IMR-90 (cell line): ENCODE data around the gene TENT5A. TPM values are rescaled to one million over a fixed set of nuclear protein-coding genes. Genes with fewer than 3 reads are reported as not detected.

Experiments
- ATAC-seq: fragments of 200-7000 bp; cut with Tn5 transposase; 2 replicates; pipeline ENCODE4 v1.9.1; 2020; ENCODE audit warnings: low read depth, mild to moderate bottlenecking, moderate library complexity
- BruUV-seq: library from RNA; stranded (reverse); fragments of 400-500 nt; replicated peaks from 2 replicates; lab custom pipeline; 2021; lab: Mats Ljungman, UMichigan
- CTCF ChIA-PET: fragments of 300-600 bp; formaldehyde crosslinking; extraction: SDS; loops from one replicate; lab custom pipeline; 2021; ENCODE audit warnings: antibody characterized with exemption; lab: Yijun Ruan, JAX
- POLR2A ChIA-PET: fragments of 300-600 bp; sonication (Branson Sonifier 250); formaldehyde crosslinking; loops from one replicate; lab custom pipeline; 2022; ENCODE audit warnings: antibody characterized with exemption; ENCODE audit not compliant: unreplicated experiment; lab: Charles Lee
- DNase-seq: peaks from one replicate; pipeline ENCODE4 v3.0.0; 2013
- H2AFZ ChIP-seq: replicated peaks from 2 replicates; pipeline ENCODE3; 2013; ENCODE audit warnings: low read length, mild to moderate bottlenecking; ENCODE audit not compliant: poor library complexity
- H2AK5ac ChIP-seq: 2 replicates; pipeline ENCODE4 v1.6.1; 2013; ENCODE audit warnings: low read depth, low read length, inconsistent platforms
- H2AK9ac ChIP-seq: replicated peaks from 2 replicates; pipeline ENCODE3; 2013; ENCODE audit warnings: mild to moderate bottlenecking, low read depth, low read length, moderate library complexity; ENCODE audit not compliant: poor library complexity
- H2BK120ac ChIP-seq: 2 replicates; pipeline ENCODE4 v1.6.1; 2013; ENCODE audit warnings: low read depth, low read length, inconsistent platforms
- H2BK15ac ChIP-seq: 3 replicates; pipeline ENCODE4 v1.6.1; 2013; ENCODE audit warnings: low read depth, low read length, inconsistent platforms
- H2BK20ac ChIP-seq: 2 replicates; pipeline ENCODE4 v1.6.1; 2013; ENCODE audit warnings: low read depth, mild to moderate bottlenecking, inconsistent platforms, low read length, moderate library complexity
- H2BK5ac ChIP-seq: 2 replicates; pipeline ENCODE4 v1.6.1; 2013; ENCODE audit warnings: mild to moderate bottlenecking, low read depth, low read length, inconsistent platforms; ENCODE audit not compliant: poor library complexity, severe bottlenecking
- H3K14ac ChIP-seq: replicated peaks from 2 replicates; pipeline ENCODE4 v1.6.1; 2013; ENCODE audit warnings: low read depth, low read length, inconsistent platforms
- H3K18ac ChIP-seq: 2 replicates; pipeline ENCODE4 v1.6.1; 2013; ENCODE audit warnings: low read depth, low read length, control low read depth
- H3K23ac ChIP-seq: 2 replicates; pipeline ENCODE4 v1.6.1; 2013; ENCODE audit warnings: low read depth, low read length, inconsistent platforms
- H3K27ac ChIP-seq: 2 replicates; pipeline ENCODE4 v1.5.1; 2013; ENCODE audit warnings: mild to moderate bottlenecking, control low read depth, low read length; ENCODE audit not compliant: insufficient read depth
- H3K27me3 ChIP-seq: 2 replicates; pipeline ENCODE4 v1.6.1; 2013; ENCODE audit warnings: low read length; ENCODE audit not compliant: control insufficient read depth, insufficient read depth
- H3K36me3 ChIP-seq: 2 replicates; pipeline ENCODE4 v1.6.1; 2013; ENCODE audit warnings: low read length, mixed read lengths; ENCODE audit not compliant: control insufficient read depth, insufficient read depth
- H3K4ac ChIP-seq: 2 replicates; pipeline ENCODE4 v1.6.1; 2013; ENCODE audit warnings: low read depth, low read length, inconsistent platforms
- H3K4me1 ChIP-seq: 2 replicates; pipeline ENCODE4 v1.6.1; 2013; ENCODE audit warnings: low read length, mixed read lengths; ENCODE audit not compliant: control insufficient read depth, insufficient read depth
- H3K4me2 ChIP-seq: 2 replicates; pipeline ENCODE4 v1.6.1; 2013; ENCODE audit warnings: low read depth, mild to moderate bottlenecking, control low read depth, low read length, moderate library complexity
- H3K4me3 ChIP-seq: 2 replicates; pipeline ENCODE4 v1.5.1; 2013; ENCODE audit warnings: low read depth, mild to moderate bottlenecking, control low read depth, low read length, moderate library complexity; ENCODE audit not compliant: insufficient read depth
- H3K56ac ChIP-seq: 2 replicates; pipeline ENCODE4 v1.6.1; 2013; ENCODE audit warnings: low read length, inconsistent platforms; ENCODE audit not compliant: insufficient read depth; ENCODE audit errors: extremely low read depth
- H3K79me1 ChIP-seq, 2 experiments: 2 replicates each; pipeline ENCODE4 v1.6.1; 2013; ENCODE audit warnings: low read length in 2 of 2, inconsistent platforms in 1 of 2, low read depth in 1 of 2
- H3K9ac ChIP-seq: 2 replicates; pipeline ENCODE4 v1.6.1; 2013; ENCODE audit warnings: low read depth, low read length, control low read depth
- H3K9me1 ChIP-seq: 2 replicates; pipeline ENCODE4 v1.6.1; 2013; ENCODE audit warnings: low read length, inconsistent platforms; ENCODE audit not compliant: insufficient read depth
- H3K9me3 ChIP-seq: 2 replicates; pipeline ENCODE4 v1.6.1; 2013; ENCODE audit warnings: low read length; ENCODE audit not compliant: control insufficient read depth, insufficient read depth
- H4K20me1 ChIP-seq: 2 replicates; pipeline ENCODE4 v1.6.1; 2013; ENCODE audit warnings: low read length, inconsistent platforms; ENCODE audit not compliant: insufficient read depth
- H4K5ac ChIP-seq: 2 replicates; pipeline ENCODE4 v1.6.1; 2013; ENCODE audit warnings: mild to moderate bottlenecking, low read depth, low read length, control low read depth
- H4K8ac ChIP-seq, 2 experiments: 2 replicates each; pipeline ENCODE4 v1.6.1; 2013; ENCODE audit warnings: low read depth in 2 of 2, low read length in 2 of 2, control low read depth in 1 of 2, inconsistent platforms in 1 of 2
- H4K91ac ChIP-seq: 2 replicates; pipeline ENCODE4 v1.6.1; 2013; ENCODE audit warnings: low read depth, low read length, inconsistent platforms; ENCODE audit not compliant: insufficient read depth
- BHLHE40 ChIP-seq: fragments of 150-350 bp; IDR thresholded peaks from 2 replicates; pipeline ENCODE4 v1.6.1; 2016; ENCODE audit warnings: mild to moderate bottlenecking, low read depth, low read length
- CEBPB ChIP-seq: IDR thresholded peaks from 2 replicates; pipeline ENCODE4 v1.6.1; 2012; ENCODE audit warnings: low read depth, low read length, improper control_type of control experiment
- CHD1 ChIP-seq: IDR thresholded peaks from 2 replicates; pipeline ENCODE4 v1.6.1; 2012; ENCODE audit warnings: low read depth, low read length, improper control_type of control experiment
- CTCF ChIP-seq: conservative IDR thresholded peaks from 2 replicates; pipeline ENCODE4 v1.5.1; 2012; ENCODE audit warnings: mild to moderate bottlenecking, low read depth, low read length, improper control_type of control experiment
- FOS ChIP-seq: fragments of 150-350 bp; IDR thresholded peaks from 2 replicates; pipeline ENCODE4 v1.6.1; 2016; ENCODE audit warnings: low read depth, low read length
- MAFK ChIP-seq: IDR thresholded peaks from 2 replicates; pipeline ENCODE4 v1.6.1; 2012; ENCODE audit warnings: low read depth, low read length, improper control_type of control experiment
- MAZ ChIP-seq: IDR thresholded peaks from 2 replicates; pipeline ENCODE4 v1.6.1; 2012; ENCODE audit warnings: low read depth, mild to moderate bottlenecking, low read length, improper control_type of control experiment, moderate library complexity, borderline replicate concordance
- MXI1 ChIP-seq: IDR thresholded peaks from 2 replicates; pipeline ENCODE4 v1.6.1; 2012; ENCODE audit warnings: low read depth, mild to moderate bottlenecking, low read length, moderate library complexity, borderline replicate concordance
- NFE2L2 ChIP-seq: fragments of 150-350 bp; IDR thresholded peaks from 2 replicates; pipeline ENCODE4 v1.6.1; 2016; ENCODE audit warnings: low read depth, mild to moderate bottlenecking, low read length
- POLR2A ChIP-seq: IDR thresholded peaks from 2 replicates; pipeline ENCODE4 v1.6.1; 2012; ENCODE audit warnings: mild to moderate bottlenecking, low read depth, low read length
- RAD21 ChIP-seq: IDR thresholded peaks from 2 replicates; pipeline ENCODE4 v1.6.1; 2012; ENCODE audit warnings: low read length, improper control_type of control experiment
- RCOR1 ChIP-seq: IDR thresholded peaks from 2 replicates; pipeline ENCODE4 v1.6.1; 2012; ENCODE audit warnings: mild to moderate bottlenecking, low read length, improper control_type of control experiment; ENCODE audit not compliant: insufficient replicate concordance
- RFX5 ChIP-seq: IDR thresholded peaks from 2 replicates; pipeline ENCODE4 v1.8.0; 2012; ENCODE audit warnings: low read depth, mild to moderate bottlenecking, low read length, moderate library complexity
- SMC3 ChIP-seq: fragments of 150-350 bp; IDR thresholded peaks from 2 replicates; pipeline ENCODE4 v1.6.1; 2016; ENCODE audit warnings: low read depth, mild to moderate bottlenecking, antibody characterized with exemption, low read length, moderate library complexity
- WGBS, 2 experiments: methylation state at CpG; one replicate each; pipeline versions ENCODE4 v1.1.5 to v1.1.7; 2013; ENCODE audit warnings: missing lambda C conversion rate in 2 of 2; ENCODE audit not compliant: insufficient read length in 1 of 2; ENCODE audit errors: extremely low coverage in 2 of 2; 5-methylcytosine and 5-hydroxymethylcytosine counted together
- dilution Hi-C: fragments of 300-500 bp; cut with HindIII; formaldehyde crosslinking; loops from one replicate; pipeline ENCODE4 v1.14.3; 2018; ENCODE audit warnings: low sequenced_read_pairs; ENCODE audit not compliant: unreplicated experiment
- in situ Hi-C: fragments of 300-500 bp; cut with MboI; formaldehyde crosslinking; loops from 3 replicates; pipeline ENCODE4 v1.14.3; 2019; ENCODE audit warnings: low sequenced_read_pairs, inconsistent platforms, mixed read lengths
- intact Hi-C: fragments of 100-400 bp; cut with micrococcal nuclease; formaldehyde crosslinking; loops from 2 replicates; pipeline ENCODE4 v1.10.0; 2022
- polyA plus RNA-seq, 3 experiments: library from polyadenylated mRNA; depleted of rRNA; stranded (reverse); fragments of >200 nt; gene quantifications; 2 replicates each; pipeline ENCODE4 v1.2.3, GENCODE V29; 2012; ENCODE audit warnings: low replicate concordance in 1 of 3
- total RNA-seq: library from RNA; depleted of rRNA; stranded (reverse); fragments of >200 nt; gene quantifications from 2 replicates; pipeline ENCODE4 v1.2.3, GENCODE V29; 2012
- TF ChIP-seq, protein P1 (sequence below): fragments of 150-350 bp; IDR thresholded peaks from 2 replicates; pipeline ENCODE4 v1.6.1; 2017; ENCODE audit warnings: mild to moderate bottlenecking, antibody characterized with exemption, low read length, low read depth
- TF ChIP-seq, protein P2 (sequence below): fragments of 150-350 bp; IDR thresholded peaks from 2 replicates; pipeline ENCODE4 v1.6.1; 2016; ENCODE audit warnings: low read depth, mild to moderate bottlenecking, low read length, moderate library complexity, borderline replicate concordance

Gene TENT5A
- total and polyA plus RNA-seq, 2 of the 4 experiments (the other 2 are of a cell fraction) = 3.5 to 10.8 TPM

- TF ChIP-seq POLR2A (no peak), CEBPB (no peak), MXI1 (no peak), MAZ (no peak), RCOR1 (no peak), RAD21 (no peak), MAFK (no peak), CHD1 (no peak), FOS (no peak), SMC3 (no peak), BHLHE40 (no peak), RFX5 (no peak), NFE2L2 (no peak), CTCF (no peak)
- TF ChIP-seq, protein P1, sequence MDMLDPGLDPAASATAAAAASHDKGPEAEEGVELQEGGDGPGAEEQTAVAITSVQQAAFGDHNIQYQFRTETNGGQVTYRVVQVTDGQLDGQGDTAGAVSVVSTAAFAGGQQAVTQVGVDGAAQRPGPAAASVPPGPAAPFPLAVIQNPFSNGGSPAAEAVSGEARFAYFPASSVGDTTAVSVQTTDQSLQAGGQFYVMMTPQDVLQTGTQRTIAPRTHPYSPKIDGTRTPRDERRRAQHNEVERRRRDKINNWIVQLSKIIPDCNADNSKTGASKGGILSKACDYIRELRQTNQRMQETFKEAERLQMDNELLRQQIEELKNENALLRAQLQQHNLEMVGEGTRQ = no peak
- TF ChIP-seq, protein P2, sequence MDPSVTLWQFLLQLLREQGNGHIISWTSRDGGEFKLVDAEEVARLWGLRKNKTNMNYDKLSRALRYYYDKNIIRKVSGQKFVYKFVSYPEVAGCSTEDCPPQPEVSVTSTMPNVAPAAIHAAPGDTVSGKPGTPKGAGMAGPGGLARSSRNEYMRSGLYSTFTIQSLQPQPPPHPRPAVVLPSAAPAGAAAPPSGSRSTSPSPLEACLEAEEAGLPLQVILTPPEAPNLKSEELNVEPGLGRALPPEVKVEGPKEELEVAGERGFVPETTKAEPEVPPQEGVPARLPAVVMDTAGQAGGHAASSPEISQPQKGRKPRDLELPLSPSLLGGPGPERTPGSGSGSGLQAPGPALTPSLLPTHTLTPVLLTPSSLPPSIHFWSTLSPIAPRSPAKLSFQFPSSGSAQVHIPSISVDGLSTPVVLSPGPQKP = no peak
- Histone ChIP-seq H3K79me1 (peaks cover 0 to 3% of the 10 kb centered on the region in 2 experiments; a peak in 2 of 4 replicates), H2BK20ac (no peak overlapping the region), H2BK15ac (no peak overlapping the region), H3K4me1 (no peaks in the 10 kb centered on the region), H3K14ac (no peak overlapping the region), H3K27me3 (no peaks in the 10 kb centered on the region), H3K9ac (no peak overlapping the region), H2BK120ac (no peak overlapping the region), H3K23ac (no peak overlapping the region), H3K36me3 (no peaks in the 10 kb centered on the region), H4K20me1 (no peaks in the 10 kb centered on the region), H3K27ac (no peak overlapping the region), H2AK9ac (no peak overlapping the region), H3K4me2 (no peak overlapping the region), H2BK5ac (no peak overlapping the region), H3K9me3 (no peaks in the 10 kb centered on the region), H4K5ac (no peak overlapping the region), H4K91ac (no peak overlapping the region), H3K4me3 (no peak overlapping the region), H3K18ac (no peak overlapping the region), H3K56ac (no peak overlapping the region), H3K9me1 (no peaks in the 10 kb centered on the region; the same call in 1 of the 2 replicates), H2AK5ac (no peak overlapping the region), H3K4ac (no peak overlapping the region), H2AFZ (no peak overlapping the region), H4K8ac (no peak overlapping the region)
- in situ Hi-C loops = no loop called here
- POLR2A ChIA-PET = no interaction called here
- DNase-seq = no peak
- no TSS peak for BruUV-seq
- intact Hi-C loops = no loop called here
- CTCF ChIA-PET = no interaction called here
- WGBS, 2 experiments = 100% methylated on average over 1 of the region's 2 CpGs; no CpG with 5 or more reads in 1 of the 2 experiments
- ATAC-seq = no peak
- dilution Hi-C loops = no loop called here
These were observed 27.4 kb downstream of the TENT5A start for GRCh38 chr6:81725127-81725526.
